HCT116 (cell line): ENCODE data around the gene MPPED1. TPM values are rescaled to one million over a fixed set of nuclear protein-coding genes. Genes with fewer than 3 reads are reported as not detected.

ENCODE experiments used
- ATAC-seq: fragments of 200-7000 bp; cut with Tn5 transposase; 2 replicates; pipeline ENCODE4 v1.9.1; 2020; ENCODE audit warnings: mild to moderate bottlenecking, moderate library complexity
- BruUV-seq: library from RNA; stranded (reverse); fragments of 400-500 nt; replicated peaks from 2 replicates; lab custom pipeline; 2021; lab: Mats Ljungman, UMichigan
- CTCF ChIA-PET: fragments of 300-600 bp; sonication (Branson Sonifier 250); formaldehyde crosslinking; loops from one replicate; lab custom pipeline; 2021; ENCODE audit warnings: antibody characterized with exemption; lab: Charles Lee
- POLR2A ChIA-PET: fragments of 300-600, 350-600 bp; sonication (Branson Sonifier 250); formaldehyde crosslinking; loops from one replicate; lab custom pipeline; 2021; ENCODE audit warnings: antibody characterized with exemption; lab: Charles Lee
- RAD21 ChIA-PET, 2 experiments: fragments of 300-600 bp; sonication (Branson Sonifier 250); formaldehyde crosslinking; loops; one replicate each; lab custom pipeline; 2023; ENCODE audit warnings: low total read pairs in 2 of 2; ENCODE audit not compliant: uncharacterized antibody in 2 of 2, unreplicated experiment in 2 of 2, low non-redundant PET in 1 of 2; lab: Charles Lee
- DNase-seq: peaks from one replicate; pipeline ENCODE4 v3.0.0-alpha.2; 2010; ENCODE audit warnings: low read depth, low spot score
- H2AFZ ChIP-seq: fragments of 200-600 bp; shearing (Covaris generic), sonication (generic); 2 replicates; pipeline ENCODE4 v1.6.1; 2017; ENCODE audit warnings: low read depth, mixed run types, mixed read lengths, antibody characterized with exemption, low read length; ENCODE audit not compliant: poor library complexity, severe bottlenecking
- H3K27ac ChIP-seq: 2 replicates; pipeline ENCODE4 v1.5.1; 2012; ENCODE audit warnings: low read depth, low read length
- H3K27me3 ChIP-seq: fragments of 200-600 bp; sonication (generic); 2 replicates; pipeline ENCODE4 v1.6.1; 2016; ENCODE audit warnings: mixed run types, low read length, mixed read lengths; ENCODE audit not compliant: insufficient read depth
- H3K36me3 ChIP-seq, 2 experiments: fragments of 200-500 bp in 1 of 2; fragments of 200-600 bp in 1 of 2; sonication (Bioruptor generic) in 1 of 2; sonication (generic) in 1 of 2; 2 replicates each; pipeline versions ENCODE4 v1.5.1 to v1.6.1; 2014 to 2016; ENCODE audit warnings: low read length in 2 of 2, inconsistent platforms in 1 of 2, mixed read lengths in 1 of 2, mixed run types in 1 of 2; ENCODE audit not compliant: insufficient read depth in 2 of 2, control insufficient read depth in 1 of 2
- H3K4me1 ChIP-seq, 2 experiments: fragments of 200-600 bp in 1 of 2; sonication (generic) in 1 of 2; 2 replicates each; pipeline versions ENCODE4 v1.5.1 to v1.6.1; 2012 to 2017; ENCODE audit warnings: low read length in 2 of 2, inconsistent platforms in 1 of 2, mild to moderate bottlenecking in 1 of 2, mixed read lengths in 1 of 2, mixed run types in 1 of 2, moderate library complexity in 1 of 2; ENCODE audit not compliant: insufficient read depth in 2 of 2, control insufficient read depth in 1 of 2
- H3K4me2 ChIP-seq: fragments of 200-600 bp; sonication (generic); 2 replicates; pipeline ENCODE4 v1.6.1; 2017; ENCODE audit warnings: mixed run types, low read length, mixed read lengths
- H3K4me3 ChIP-seq, 2 experiments: fragments of 200-600 bp in 1 of 2; sonication (generic) in 1 of 2; replicated peaks in 1 of 2; 2 replicates each; pipeline ENCODE4 v1.5.1; 2011 to 2016; ENCODE audit warnings: low read length in 2 of 2, control low read depth in 1 of 2, low read depth in 1 of 2, mild to moderate bottlenecking in 1 of 2, mixed read lengths in 1 of 2, mixed run types in 1 of 2
- H3K79me2 ChIP-seq: fragments of 200-600 bp; sonication (generic); 2 replicates; pipeline ENCODE4 v1.6.1; 2017; ENCODE audit warnings: mild to moderate bottlenecking, mixed run types, low read length, moderate library complexity, mixed read lengths; ENCODE audit not compliant: insufficient read depth
- H3K9ac ChIP-seq: fragments of 200-600 bp; sonication (generic); 2 replicates; pipeline ENCODE4 v1.6.1; 2016; ENCODE audit warnings: low read length, mixed read lengths
- H3K9me2 ChIP-seq: fragments of 200-600 bp; sonication (generic), shearing (Covaris generic); 2 replicates; pipeline ENCODE4 v1.6.1; 2017; ENCODE audit warnings: mixed run types, mild to moderate bottlenecking, moderate library complexity; ENCODE audit not compliant: insufficient read depth
- H3K9me3 ChIP-seq, 2 experiments: fragments of 200-500 bp in 1 of 2; fragments of 200-600 bp in 1 of 2; sonication (Bioruptor generic) in 1 of 2; sonication (generic) in 1 of 2; 2 replicates each; pipeline ENCODE4 v1.6.1; 2014 to 2017; ENCODE audit warnings: low read length in 2 of 2, mixed read lengths in 2 of 2, inconsistent platforms in 1 of 2, low read depth in 1 of 2, mild to moderate bottlenecking in 1 of 2, mixed run types in 1 of 2, moderate library complexity in 1 of 2; ENCODE audit not compliant: control insufficient read depth in 1 of 2, insufficient read depth in 1 of 2
- H4K20me1 ChIP-seq: fragments of 200-600 bp; sonication (generic), shearing (Covaris generic); 2 replicates; pipeline ENCODE4 v1.6.1; 2017; ENCODE audit warnings: mixed run types, mild to moderate bottlenecking, moderate library complexity; ENCODE audit not compliant: insufficient read depth
- CEBPB ChIP-seq: IDR thresholded peaks from 2 replicates; pipeline ENCODE4 v1.6.1; 2012; ENCODE audit warnings: low read depth
- EGR1 ChIP-seq: IDR thresholded peaks from 2 replicates; pipeline ENCODE4 v1.6.1; 2012; ENCODE audit warnings: low read depth
- ELF1 ChIP-seq: IDR thresholded peaks from 2 replicates; pipeline ENCODE4 v1.6.1; 2012; ENCODE audit warnings: low read depth, borderline replicate concordance
- EZH2 ChIP-seq: fragments of 200-600 bp; sonication (generic); IDR thresholded peaks from 2 replicates; pipeline ENCODE4 v1.6.1; 2017; ENCODE audit warnings: antibody characterized with exemption, mixed run types
- EZH2phosphoT487 ChIP-seq: fragments of 200-600 bp; IDR thresholded peaks from 2 replicates; pipeline ENCODE4 v1.6.1; 2018; ENCODE audit warnings: antibody characterized with exemption, borderline replicate concordance
- FOSL1 ChIP-seq: IDR thresholded peaks from 2 replicates; pipeline ENCODE4 v1.6.1; 2012; ENCODE audit warnings: low read depth
- JUND ChIP-seq: IDR thresholded peaks from 2 replicates; pipeline ENCODE4 v1.6.1; 2012
- POLR2A ChIP-seq: IDR thresholded peaks from 2 replicates; pipeline ENCODE4 v1.7.0; 2011; ENCODE audit warnings: borderline replicate concordance; ENCODE audit not compliant: insufficient read depth, insufficient read length; ENCODE audit errors: extremely low read depth
- SIN3A ChIP-seq: IDR thresholded peaks from 2 replicates; pipeline ENCODE4 v1.6.1; 2012; ENCODE audit warnings: low read depth
- TCF7L2 ChIP-seq: IDR thresholded peaks from 2 replicates; pipeline ENCODE4 v1.7.0; 2011; ENCODE audit warnings: borderline replicate concordance, inconsistent platforms; ENCODE audit not compliant: insufficient read depth, insufficient read length; ENCODE audit errors: extremely low read depth
- YY1 ChIP-seq: IDR thresholded peaks from 2 replicates; pipeline ENCODE4 v1.6.1; 2011; ENCODE audit warnings: low read length, low read depth, moderate library complexity, mild to moderate bottlenecking; ENCODE audit not compliant: insufficient replicate concordance; ENCODE audit errors: extremely low read depth
- intact Hi-C: fragments of 100-400 bp; cut with micrococcal nuclease; formaldehyde crosslinking; loops from 2 replicates; pipeline ENCODE4 v1.10.0; 2022
- total RNA-seq: library from RNA; stranded (reverse); gene quantifications from one replicate; pipeline ENCODE4 v1.2.1, GENCODE V29; 2021; ENCODE audit not compliant: unreplicated experiment
- TF ChIP-seq, protein P1 (sequence below): IDR thresholded peaks from 2 replicates; pipeline ENCODE4 v1.6.1; 2011; ENCODE audit warnings: mild to moderate bottlenecking, low read length, moderate library complexity; ENCODE audit not compliant: insufficient replicate concordance; ENCODE audit errors: extremely low read depth

Gene MPPED1
- total RNA-seq, 1 experiment from 2014 or later = not detected

DNA sequence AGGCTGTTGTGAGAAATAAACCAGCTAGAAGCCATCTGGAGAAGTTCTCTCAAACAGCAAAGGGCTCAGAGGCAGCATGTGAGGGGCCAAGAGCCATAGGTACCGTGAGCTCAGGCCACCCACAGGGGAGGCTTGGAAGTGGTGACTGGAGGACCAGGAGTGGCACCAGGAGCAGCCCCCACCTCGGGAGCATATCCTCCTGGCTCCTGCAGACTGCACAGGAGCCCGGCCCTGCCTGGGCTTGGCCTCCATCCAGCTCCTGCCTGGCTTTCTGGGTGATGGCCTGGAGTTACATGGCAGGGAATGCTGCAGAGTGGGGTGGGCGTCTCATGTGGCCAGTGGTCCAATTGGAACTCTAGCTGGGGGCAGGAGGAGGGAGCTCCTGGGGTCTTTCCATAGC, 4.2 kb upstream of the MPPED1 start:
- no peak for TF ChIP-seq ELF1
- no peak for TF ChIP-seq SIN3A
- TF ChIP-seq TCF7L2 = no peak
- no peak for TF ChIP-seq JUND
- no peak for TF ChIP-seq EGR1
- no peak for TF ChIP-seq CEBPB
- TF ChIP-seq EZH2 = no peak
- TF ChIP-seq POLR2A = no peak
- TF ChIP-seq EZH2phosphoT487 = no peak
- TF ChIP-seq FOSL1 = no peak
- TF ChIP-seq, protein P1, sequence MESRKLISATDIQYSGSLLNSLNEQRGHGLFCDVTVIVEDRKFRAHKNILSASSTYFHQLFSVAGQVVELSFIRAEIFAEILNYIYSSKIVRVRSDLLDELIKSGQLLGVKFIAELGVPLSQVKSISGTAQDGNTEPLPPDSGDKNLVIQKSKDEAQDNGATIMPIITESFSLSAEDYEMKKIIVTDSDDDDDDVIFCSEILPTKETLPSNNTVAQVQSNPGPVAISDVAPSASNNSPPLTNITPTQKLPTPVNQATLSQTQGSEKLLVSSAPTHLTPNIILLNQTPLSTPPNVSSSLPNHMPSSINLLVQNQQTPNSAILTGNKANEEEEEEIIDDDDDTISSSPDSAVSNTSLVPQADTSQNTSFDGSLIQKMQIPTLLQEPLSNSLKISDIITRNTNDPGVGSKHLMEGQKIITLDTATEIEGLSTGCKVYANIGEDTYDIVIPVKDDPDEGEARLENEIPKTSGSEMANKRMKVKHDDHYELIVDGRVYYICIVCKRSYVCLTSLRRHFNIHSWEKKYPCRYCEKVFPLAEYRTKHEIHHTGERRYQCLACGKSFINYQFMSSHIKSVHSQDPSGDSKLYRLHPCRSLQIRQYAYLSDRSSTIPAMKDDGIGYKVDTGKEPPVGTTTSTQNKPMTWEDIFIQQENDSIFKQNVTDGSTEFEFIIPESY = no peak
- no peak for TF ChIP-seq YY1
- Histone ChIP-seq H3K4me3 (no peak overlapping the region), H3K9ac (no peak overlapping the region), H3K4me1 (no peaks in the 10 kb centered on the region), H3K27me3 (peaks cover 4% of the 10 kb centered on the region; the same call in 1 of the 2 replicates), H3K36me3 (no peaks in the 10 kb centered on the region), H2AFZ (no peak overlapping the region), H4K20me1 (no peaks in the 10 kb centered on the region), H3K9me3 (no peaks in the 10 kb centered on the region), H3K9me2 (no peaks in the 10 kb centered on the region), H3K27ac (no peak overlapping the region), H3K79me2 (no peaks in the 10 kb centered on the region), H3K4me2 (no peak overlapping the region)
- no TSS peak for BruUV-seq
- RAD21 ChIA-PET = interaction anchor here in 1 of 2 experiments (0.6 kb wide), 1 partner anchor 478 kb away, joined by 3 read pairs; no protein-coding TSS in a partner anchor
- intact Hi-C loops = no loop called here
- no peak for DNase-seq
- ATAC-seq = no peak
- POLR2A ChIA-PET = no interaction called here
- CTCF ChIA-PET = interaction anchor here (1.1 kb wide), 1 partner anchor 538 kb away, joined by 3 read pairs; no protein-coding TSS in a partner anchor
